Measurements from ENCODE around the gene RIMS3. TPM values are rescaled to one million over a fixed set of nuclear protein-coding genes. Genes with fewer than 3 reads are reported as not detected.

The RIMS3 gene
- total RNA-seq, 1 experiment from 2014 or later: 5.7 TPM

- TF ChIP-seq SIN3A (IDR thresholded peaks at IDR 0.05; ENCODE audit: borderline replicate concordance, insufficient read depth, low read depth, low read length) (no peak), CTCF (IDR thresholded peaks at IDR 0.05) (no peak), POLR2AphosphoS5 (IDR thresholded peaks at IDR 0.05; ENCODE audit: low read depth, low read length) (no peak), REST (IDR thresholded peaks at IDR 0.05; ENCODE audit: insufficient read depth in 1 of 2, low read depth in 2 of 2, low read length in 1 of 2) (no peak), TCF7L2 (IDR thresholded peaks at IDR 0.05; ENCODE audit: low read depth, low read length) (no peak)
- Histone ChIP-seq H3K9me3 (ENCODE audit: control insufficient read depth, insufficient read depth, low read depth, low read length) (no peaks in the 10 kb centered on the region), H3K27ac (ENCODE audit: low read length) (no peak overlapping the region), H3K36me3 (ENCODE audit: control insufficient read depth, insufficient read depth, low read length) (no peaks in the 10 kb centered on the region), H3K4me3 (ENCODE audit: low read depth in 2 of 2, low read length in 2 of 2) (no peak overlapping the region), H3K27me3 (ENCODE audit: control insufficient read depth, insufficient read depth, low read length) (no peaks in the 10 kb centered on the region), H3K4me1 (ENCODE audit: control insufficient read depth, insufficient read depth, low read length) (no peaks in the 10 kb centered on the region)
- intact Hi-C loops (cut with micrococcal nuclease; ENCODE audit: unreplicated experiment): no loop called here
- ChIA-PET POLR2A (interaction anchor here (0.5 to 0.8 kb wide), 2 partner anchors 12 to 191 kb away, joined by 3 read pairs; partner anchors contain the start of gene NFYC), CTCF (interaction anchor here (0.6 kb wide), 1 partner anchor 77 kb away, joined by 3 read pairs; no protein-coding TSS in a partner anchor)
- no TSS peak for BruUV-seq (replicated peaks)
- no peak for DNase-seq (ENCODE audit: low read depth, low spot score)
- in situ Hi-C loops (cut with HindIII; ENCODE audit: low pct_unique_long_range_greater_than_20kb, low sequenced_read_pairs): no loop called here
- no peak for ATAC-seq
Observed at GRCh38 chr1:40679165-40679953, 13.9 kb upstream of the RIMS3 start.

GRCh38 chr1:40676501-40676900 is 11.0 kb upstream of the RIMS3 start:
- ATAC-seq: no peak
- in situ Hi-C loops (cut with HindIII; ENCODE audit: low pct_unique_long_range_greater_than_20kb, low sequenced_read_pairs): no loop called here
- Histone ChIP-seq H3K27ac (ENCODE audit: low read length) (no peak overlapping the region), H3K36me3 (ENCODE audit: control insufficient read depth, insufficient read depth, low read length) (no peaks in the 10 kb centered on the region), H3K27me3 (ENCODE audit: control insufficient read depth, insufficient read depth, low read length) (no peaks in the 10 kb centered on the region), H3K4me3 (ENCODE audit: low read depth in 2 of 2, low read length in 2 of 2) (no peak overlapping the region), H3K4me1 (ENCODE audit: control insufficient read depth, insufficient read depth, low read length) (no peaks in the 10 kb centered on the region), H3K9me3 (ENCODE audit: control insufficient read depth, insufficient read depth, low read depth, low read length) (no peaks in the 10 kb centered on the region)
- ChIA-PET CTCF (no interaction called here), POLR2A (no interaction called here)
- no peak for TF ChIP-seq SIN3A (IDR thresholded peaks at IDR 0.05; ENCODE audit: borderline replicate concordance, insufficient read depth, low read depth, low read length)
- TF ChIP-seq TCF7L2 (IDR thresholded peaks at IDR 0.05; ENCODE audit: low read depth, low read length): no peak
- no peak for TF ChIP-seq CTCF (IDR thresholded peaks at IDR 0.05)
- no peak for TF ChIP-seq REST (IDR thresholded peaks at IDR 0.05; ENCODE audit: insufficient read depth in 1 of 2, low read depth in 2 of 2, low read length in 1 of 2)
- no peak for TF ChIP-seq POLR2AphosphoS5 (IDR thresholded peaks at IDR 0.05; ENCODE audit: low read depth, low read length)
- no TSS peak for BruUV-seq (replicated peaks)
- intact Hi-C loops (cut with micrococcal nuclease; ENCODE audit: unreplicated experiment): no loop called here
- DNase-seq (ENCODE audit: low read depth, low spot score): no peak
